NCI-H187 treated with DMSO at 0.1 percent for 48 hours (cell line): Measurements from ENCODE around the gene LRBA.

Experiments used
- DNase-seq: peaks from one replicate; lab custom pipeline; 2025; lab: John Stamatoyannopoulos, UW

The LRBA gene

DNA sequence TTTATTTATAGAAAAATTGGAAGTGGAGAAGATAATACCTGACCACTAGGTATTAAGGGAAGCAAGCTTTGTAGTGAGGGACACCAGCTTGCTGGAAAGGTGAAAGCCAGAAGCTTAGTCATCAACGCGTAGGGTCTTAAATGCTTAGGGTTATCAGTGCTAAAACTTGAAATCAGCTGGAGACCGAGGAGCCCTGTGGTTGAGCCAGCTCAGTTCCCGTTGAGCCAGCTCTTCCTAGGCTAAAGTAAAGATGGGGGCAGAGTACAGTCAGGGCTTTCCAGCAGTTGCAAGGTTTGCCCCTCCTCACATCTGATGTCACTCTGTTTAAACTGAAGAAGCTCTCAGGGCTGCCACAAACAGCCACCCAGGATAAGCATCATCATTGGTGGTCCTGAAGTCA is 696.1 kb downstream of the LRBA start:
- DNase-seq = no peak

DNA sequence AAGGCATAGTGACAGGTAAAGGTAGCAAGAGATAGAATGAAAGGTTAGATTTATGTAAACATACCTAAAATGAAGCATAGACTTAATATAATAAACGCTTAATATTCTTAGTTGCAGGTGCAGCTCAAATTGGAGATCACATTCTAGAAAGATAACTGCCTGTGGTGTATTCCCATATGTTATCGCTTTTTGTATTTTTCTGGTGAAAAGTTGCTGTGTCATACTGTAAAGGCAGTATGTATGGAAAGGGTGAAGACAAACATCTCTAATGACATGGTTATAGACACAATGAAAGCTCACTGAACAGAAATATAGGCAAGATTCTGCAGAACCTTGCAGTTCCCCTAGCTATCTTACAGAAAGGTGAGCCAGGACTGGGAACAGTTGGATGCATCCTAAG is 696.6 kb downstream of the LRBA start:
- no peak for DNase-seq

DNA sequence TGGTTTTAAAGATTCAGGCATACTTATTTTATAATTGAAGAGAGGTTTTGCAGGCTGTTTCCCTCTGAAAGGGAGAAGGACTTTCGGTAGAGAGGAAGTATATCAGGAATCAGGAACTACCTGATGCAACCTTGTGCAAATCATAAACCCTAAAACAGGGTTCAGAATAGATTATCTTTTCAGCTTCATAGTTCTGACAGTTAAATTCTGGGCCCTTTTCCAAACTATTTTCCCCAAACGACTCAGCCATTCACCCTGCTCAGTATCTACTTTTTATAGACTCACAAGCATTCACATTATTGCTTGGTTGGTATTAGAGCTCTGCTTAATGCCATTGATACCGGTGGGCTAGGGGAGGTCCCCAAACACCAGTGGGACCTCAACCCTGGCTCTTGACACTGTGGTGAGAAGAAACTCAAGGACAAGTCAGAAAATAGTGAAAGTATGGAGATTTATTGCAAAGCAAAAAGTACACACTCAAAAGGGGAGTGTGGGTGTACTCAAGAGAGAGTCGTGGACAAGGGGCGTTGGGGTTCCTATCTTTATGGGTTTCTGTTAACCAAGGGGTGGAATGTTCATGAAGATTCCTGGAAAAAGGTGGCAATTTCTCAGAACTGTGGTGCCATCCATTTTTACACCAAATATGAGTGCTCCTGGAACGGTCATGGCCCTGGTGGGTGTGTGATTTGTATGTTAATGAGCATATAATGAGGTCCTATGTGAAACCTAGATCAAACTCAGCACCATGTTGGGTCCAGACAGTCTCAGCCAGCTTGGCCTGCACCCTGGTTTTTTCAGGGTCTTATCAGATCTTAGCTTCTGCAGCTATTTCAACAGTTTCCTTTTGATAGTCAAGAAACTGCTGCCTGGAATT is 698.5 kb downstream of the LRBA start:
- DNase-seq = no peak

DNA sequence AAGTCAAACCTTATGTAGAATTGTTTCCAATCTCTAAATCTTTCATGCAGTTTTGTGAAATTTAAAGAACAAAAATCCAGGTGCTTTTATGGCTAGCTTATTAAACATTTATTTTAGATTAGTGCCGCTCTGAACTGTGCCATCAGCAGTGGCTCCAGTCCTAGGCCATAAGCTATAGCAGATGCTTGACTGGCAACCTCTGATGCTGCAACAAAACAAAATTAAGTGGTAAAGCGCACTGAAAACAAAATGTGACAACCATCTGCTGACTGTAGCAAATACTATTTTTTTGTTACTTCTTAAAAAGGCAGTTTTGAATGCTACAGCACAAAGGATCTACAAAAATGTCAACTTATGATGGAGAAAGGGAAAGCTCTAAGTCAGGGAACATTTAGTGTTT is 699.4 kb downstream of the LRBA start:
- DNase-seq = no peak

DNA sequence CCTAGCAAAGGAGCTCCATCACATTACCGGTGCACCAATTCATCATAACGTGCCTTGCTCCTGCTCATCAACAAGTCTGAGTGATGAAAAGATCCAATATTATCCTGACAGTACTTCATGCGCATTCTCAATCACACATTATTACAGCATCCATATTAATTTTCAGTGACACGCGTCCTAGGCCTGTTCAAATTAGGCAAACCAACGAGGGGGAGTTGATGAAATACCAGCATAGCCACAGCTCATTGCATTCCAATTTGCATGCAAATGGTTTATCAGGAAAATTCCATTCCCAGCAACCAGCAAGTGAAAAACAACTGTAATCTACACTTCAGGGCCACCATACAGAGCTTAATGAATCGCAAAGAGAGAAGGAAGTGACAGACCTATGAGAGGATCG is 699.9 kb downstream of the LRBA start:
- no peak for DNase-seq

DNA sequence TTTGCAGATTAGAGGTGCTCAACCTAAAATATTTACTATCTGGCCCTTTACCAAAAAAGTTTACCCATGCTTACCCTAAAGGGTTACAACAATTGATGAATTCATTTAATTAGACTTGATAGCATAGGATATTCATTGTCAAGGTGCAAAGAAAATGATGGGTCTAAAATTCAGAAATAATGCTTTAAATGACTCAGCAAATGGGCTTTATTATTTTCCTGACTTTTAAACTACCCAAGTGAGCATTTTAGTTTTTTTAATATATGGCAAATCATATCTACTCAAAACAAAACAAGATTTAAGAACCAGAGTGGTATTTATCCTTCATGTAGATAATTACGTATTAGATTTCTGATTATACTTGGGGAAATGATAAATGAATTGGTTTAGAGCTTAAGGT is 701.1 kb downstream of the LRBA start:
- DNase-seq = no peak

DNA sequence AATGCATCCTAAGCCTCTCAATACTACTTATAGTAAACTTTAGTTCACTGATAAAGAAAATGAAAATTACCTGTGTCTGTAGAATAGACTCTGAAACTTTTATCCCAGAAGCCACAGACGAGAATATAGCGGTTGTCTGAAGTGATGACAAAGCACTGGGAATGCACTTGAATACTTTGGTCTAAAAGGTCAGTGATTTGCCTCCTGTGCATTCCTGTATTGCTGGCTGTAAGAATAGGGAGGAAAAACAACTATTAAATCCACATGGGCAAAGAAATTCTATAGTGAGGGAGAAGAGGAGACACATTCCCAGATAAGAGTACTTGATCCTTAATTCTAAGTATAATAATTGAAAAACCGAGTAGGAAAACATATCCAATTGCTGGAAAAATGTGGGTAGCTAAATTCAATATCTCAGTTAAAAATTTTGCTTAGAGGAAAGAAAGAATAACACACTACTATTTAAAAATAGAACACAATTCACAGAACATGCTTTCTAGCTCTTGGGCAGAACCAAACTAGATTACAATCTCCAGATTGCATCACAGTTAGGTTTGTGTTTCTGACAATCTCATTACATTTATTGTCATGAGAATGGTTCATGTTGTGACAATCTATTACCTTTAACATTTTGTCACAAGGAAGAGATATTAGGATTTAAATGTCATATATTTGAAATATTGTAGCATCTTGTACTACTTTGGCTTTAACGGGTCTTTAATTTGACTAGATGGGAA is 704.8 kb downstream of the LRBA start:
- DNase-seq = no peak

DNA sequence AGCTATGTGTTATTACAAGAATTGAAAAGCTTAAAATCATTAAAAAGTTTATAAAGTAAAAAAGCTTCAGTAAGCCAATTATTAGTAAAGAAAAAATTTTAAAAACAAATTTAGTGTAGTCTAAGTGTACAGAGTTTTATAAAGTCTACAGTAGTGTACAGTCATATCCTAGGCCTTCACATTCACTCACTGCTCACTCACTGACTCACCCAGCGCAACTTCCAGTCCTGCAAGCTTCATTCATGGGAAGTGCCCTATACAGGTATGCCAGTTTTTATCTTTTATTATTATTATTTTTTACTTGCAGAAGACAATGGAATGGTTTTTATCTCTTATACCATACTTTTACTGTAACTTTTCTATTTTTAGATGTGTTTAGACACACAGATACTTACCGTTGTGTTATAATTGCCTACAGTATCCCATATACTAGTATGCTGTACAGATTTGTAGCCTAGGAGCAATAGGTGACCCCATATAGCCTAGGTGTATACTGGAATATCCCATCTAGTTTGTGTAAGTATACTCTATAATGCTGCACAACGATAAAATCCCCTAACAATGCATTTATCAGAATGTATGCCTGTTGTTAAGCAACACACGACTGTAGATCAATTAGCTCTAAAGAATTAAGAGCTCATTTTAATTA is 706.1 kb downstream of the LRBA start:
- DNase-seq = no peak

DNA sequence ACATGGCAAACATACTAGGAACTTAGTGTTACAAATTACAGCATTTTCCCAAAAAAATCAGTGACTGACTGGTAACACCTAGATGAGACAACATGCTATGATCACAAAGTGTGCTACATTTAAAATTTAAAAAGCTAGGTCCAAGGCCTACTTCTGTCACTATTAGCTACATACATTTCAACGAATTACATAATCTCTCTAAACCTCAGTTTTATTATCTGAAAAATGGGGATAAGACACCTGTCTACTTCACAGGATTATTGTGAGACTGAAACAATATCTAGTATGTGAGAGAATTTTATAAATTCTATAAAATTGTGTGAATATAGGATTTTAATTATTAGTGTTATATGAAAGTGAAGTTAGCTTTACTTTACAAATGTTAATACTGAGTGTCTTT is 708.4 kb downstream of the LRBA start:
- no peak for DNase-seq

DNA sequence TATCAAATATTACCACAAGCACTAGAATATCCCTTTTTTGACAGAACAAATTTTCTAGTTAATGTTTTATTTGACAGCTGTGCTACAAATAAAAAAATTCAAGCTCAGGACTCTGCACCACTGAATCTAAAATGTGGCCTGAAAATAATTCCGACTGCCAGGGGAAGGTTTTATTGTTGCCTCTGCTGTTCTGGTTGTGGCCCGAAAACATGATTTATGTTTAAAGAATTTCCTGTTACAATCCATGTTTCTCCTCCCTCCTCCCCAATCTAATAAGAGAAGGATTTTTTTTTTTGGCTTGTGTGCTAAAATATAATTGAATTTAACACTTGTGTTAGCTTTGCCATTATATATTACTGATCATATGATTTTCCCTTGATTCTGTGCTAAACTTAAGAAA is 709.1 kb downstream of the LRBA start:
- DNase-seq = no peak

DNA sequence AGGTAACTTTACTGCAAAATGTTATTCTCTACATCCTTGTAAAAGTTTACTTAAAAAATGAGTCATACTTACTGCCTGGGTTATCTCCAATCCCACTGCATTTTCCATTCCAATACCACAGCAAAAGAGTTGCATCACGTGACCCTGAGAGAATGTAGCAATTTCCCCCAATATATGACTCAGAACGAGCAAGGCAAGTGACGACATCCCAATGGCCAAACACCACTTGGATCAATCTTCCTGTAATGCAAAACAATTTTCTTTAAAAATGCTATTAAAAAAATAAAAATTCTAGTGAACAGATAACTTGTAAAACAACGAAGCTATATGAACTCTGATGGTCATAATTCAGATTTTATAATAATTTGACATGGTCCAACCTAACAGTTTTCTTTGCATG is 712.5 kb downstream of the LRBA start:
- no peak for DNase-seq

DNA sequence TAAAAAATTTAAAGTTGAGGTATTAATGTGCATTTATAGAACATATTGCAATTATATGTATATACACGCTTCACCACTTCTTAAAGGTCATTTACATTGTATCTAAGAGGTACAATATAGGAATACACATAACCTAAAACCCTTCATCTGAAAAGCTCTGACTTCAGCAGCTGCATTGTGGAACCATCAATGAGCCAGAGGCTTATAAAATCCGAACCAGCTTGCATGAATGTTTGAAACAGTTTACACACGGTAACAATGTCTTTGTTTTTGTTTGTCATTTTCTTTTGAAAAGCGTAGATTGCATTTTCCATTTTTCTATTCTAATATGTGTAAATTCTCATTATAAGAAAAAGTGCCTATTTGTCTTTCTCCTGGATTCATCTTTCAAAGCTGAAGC is 715.3 kb downstream of the LRBA start:
- no peak for DNase-seq

DNA sequence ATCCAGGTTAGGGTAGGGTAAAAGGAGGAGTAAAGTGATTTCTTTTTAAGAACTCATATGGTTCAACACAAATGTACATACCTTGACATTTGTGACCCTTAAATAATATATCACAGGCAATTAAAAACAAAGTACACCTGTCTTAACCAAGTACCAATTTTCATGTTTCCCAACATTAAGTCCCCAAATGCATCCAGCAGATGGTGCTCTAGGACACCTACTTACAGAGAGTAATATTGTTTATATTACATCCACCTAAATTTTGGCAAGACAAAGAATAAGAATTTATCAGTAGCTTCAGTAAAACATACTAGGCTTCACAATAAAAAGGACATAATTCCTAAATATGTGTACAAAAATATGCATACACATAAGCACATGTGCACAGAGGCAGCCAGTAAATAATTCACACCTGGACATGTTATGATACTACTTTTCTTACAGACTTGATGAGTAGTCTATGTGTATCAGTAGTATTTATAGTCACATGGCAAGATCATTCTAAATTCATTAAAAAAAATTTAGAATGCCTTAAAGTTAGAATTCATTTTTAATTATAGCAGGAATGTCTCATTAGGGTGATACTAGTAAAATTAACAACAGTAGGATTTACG is 717.1 kb downstream of the LRBA start:
- no peak for DNase-seq

DNA sequence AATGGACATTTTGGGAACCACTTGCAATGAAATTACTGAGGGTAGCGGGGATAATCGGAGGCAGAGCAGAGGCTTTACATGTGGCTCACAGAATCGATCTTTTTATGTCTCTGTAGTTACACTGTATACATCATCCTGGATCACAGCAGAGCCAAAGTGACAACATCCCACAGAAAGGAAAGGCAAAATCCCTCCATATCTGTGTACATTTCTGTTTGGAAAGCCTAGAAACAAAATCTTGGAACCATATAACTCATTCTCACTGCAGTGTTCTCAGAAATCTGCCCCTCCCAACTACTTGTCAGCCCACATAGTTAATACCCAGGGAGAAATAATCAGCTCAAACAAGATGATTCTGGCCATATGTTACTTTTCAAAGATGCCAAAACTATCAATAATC is 725.2 kb downstream of the LRBA start:
- DNase-seq = no peak

DNA sequence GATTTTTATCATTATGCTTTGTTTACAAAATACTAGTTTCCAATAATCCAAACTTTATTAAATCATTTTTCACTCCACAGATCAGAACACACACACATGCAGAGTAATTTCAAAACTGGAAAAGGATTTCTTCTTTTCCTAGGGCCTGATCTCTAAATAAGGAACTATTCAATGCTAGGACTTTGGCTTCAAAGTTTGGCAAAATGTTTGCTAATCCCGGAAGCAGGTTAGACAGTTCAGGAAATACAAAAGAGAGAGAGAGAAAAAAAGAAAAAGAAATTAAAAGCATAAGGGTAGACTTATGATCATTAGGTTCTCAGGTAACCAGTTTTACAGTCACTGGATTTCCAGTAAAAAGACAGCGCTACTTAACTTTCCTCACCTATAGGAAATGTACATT is 725.9 kb downstream of the LRBA start:
- no peak for DNase-seq

DNA sequence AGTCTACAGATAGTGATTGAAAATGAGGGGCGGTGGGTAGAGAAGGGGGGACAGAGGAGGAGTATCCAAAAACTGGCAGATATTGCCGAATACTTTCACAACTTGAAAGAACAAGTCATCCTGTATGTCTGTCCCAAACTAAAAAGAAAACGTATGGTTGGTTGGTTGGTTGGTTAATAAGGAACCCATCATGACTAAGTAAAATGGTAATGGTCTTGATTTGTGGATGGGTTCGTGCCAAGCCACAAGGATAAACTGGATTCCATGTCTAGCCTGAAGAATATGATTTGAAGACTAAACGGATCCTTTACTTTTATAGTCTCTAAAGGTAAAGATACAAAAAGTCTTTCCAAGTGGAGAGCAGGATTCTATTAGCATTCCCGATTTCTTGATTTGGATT is 728.4 kb downstream of the LRBA start:
- no peak for DNase-seq

DNA sequence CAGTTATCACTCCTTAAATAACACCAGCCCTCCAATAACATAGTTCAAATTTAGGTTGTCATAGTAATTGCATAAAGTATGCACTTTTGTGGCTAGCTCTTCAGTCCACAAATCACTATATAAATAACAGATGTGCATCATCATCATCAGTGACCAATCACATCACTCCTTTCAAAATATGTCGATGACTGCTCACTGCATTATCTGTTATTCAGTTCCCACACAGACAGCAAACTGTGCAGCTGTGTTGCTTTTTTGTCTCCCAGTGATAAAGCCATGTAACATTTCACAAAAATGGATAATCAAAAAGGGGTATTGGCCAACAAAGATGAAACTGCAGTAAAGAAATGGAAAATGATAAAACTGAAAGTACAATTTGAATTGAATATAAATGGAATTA is 731.4 kb downstream of the LRBA start:
- no peak for DNase-seq

DNA sequence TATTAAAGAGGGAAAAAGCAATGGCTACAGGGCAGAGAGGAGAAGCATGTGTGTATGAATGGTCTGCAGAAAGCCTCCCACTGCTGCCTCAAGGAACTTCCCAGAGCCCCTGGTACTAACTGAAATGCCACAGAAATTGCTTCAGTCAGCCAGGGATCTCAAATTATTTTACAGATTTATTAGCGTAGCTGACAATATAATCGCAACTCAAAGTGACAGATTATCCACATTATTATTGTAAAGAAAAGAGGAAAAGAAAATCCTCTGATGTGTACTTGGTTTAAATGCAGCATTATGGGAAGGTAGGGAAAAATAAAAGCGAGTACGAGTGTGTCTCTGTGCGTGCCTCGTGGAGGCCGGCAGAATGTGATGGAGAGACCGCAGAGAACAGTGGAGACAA is 734.1 kb downstream of the LRBA start:
- no peak for DNase-seq

DNA sequence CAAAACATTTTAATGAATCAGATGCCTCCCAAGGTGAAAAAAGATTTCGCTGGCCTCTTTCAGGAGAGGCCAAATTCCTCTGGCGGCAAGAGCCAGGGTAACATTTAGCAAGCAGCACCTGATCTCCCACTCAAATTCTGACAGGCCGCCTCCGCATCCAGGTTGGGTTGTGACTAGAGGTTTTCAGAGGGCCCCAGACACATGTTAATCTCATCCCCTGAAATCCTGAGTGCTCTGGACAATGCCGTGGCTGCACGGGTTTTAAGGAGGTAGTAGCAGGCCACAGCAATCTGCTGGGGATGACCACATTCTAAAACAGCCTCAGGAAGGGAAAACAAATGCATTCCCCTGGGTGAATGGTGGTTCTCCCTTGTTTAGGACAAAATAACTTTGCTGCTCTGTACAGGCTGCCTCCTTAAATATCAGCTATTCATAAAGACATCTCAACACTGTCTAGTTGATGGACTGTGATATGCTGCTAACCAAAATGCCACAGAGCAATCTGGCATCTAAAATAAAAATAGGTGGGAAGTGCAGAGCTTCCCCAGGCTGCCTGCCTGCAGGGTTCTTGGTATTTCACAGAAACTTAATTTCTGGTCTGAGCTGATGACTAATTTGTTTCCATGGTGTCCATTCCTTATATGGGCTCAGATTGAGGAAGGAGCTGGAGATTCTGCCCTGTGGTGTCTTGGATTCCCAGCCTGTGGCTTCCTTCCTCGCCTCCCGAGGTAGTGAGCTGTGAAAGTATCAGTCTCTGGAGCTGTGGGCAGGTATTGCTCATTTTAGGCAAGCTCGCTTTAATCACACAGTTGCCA is 734.8 kb downstream of the LRBA start:
- no peak for DNase-seq

DNA sequence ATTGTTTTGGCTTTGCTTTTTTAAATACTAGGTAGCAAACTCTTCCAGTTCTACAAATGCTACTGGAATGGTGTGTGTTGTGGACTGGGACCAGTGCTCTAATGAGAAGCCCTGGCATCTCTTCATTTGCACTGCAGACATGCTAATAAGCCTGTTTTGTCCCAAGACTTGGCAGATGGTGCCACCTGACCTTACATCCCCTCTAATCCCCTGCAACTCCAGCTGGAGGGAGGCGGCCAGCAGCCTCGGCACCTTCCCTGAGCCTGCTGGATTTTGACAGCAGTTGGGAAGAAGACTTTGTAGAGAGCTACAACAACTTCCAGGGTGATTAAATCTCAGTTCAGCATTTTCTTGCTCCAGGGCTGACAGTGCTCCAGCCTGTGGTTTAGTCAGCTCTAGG is 736.9 kb downstream of the LRBA start:
- no peak for DNase-seq

DNA sequence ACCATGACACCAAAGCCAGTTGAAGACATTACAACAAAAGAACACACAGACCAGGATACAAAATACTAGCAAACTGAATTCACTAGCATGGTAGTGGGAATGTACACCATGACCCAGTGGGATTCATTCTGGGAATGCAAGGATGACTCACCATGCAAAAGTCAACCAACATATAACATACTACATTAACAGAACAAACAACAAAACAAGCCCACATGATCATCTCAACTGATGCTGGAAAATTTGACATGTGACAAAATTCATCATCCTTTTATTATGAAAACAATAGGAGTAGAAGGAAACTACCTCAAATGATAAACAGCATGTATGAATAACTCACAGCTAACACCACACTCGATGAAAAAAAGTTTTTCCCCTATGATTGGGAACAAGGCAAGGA is 746.6 kb downstream of the LRBA start:
- DNase-seq = no peak

DNA sequence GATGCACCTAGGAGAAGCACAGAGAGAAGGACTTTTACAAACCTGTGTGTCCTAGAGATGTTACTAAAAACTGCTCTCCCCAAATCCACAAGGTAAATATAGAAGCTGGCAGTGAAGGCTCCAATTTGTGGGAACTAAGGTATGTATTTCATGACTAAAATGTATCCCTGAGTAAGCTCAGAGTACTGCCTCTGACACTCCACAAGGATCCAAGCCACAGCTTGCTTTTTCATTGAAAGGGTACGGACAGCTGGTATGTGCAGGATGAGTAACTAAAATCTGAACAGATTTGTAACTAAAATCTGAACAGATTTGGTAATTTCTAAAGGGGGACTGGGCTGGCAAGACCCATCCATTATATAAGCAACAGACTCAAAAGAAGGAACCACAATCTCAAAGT is 749.3 kb downstream of the LRBA start:
- DNase-seq = no peak
